BJ (cell line): Measurements from ENCODE around the gene SLC17A9. TPM values are rescaled to one million over a fixed set of nuclear protein-coding genes. Genes with fewer than 3 reads are reported as not detected.

Experiments
- CTCF ChIA-PET: fragments of 350-600 bp; formaldehyde crosslinking; extraction: SDS; loops from one replicate; lab custom pipeline; 2021; ENCODE audit warnings: antibody characterized with exemption, inconsistent platforms; lab: Yijun Ruan, JAX
- POLR2A ChIA-PET: fragments of 300-600 bp; sonication (Branson Sonifier 250); formaldehyde crosslinking; extraction: SDS; loops from one replicate; lab custom pipeline; 2021; ENCODE audit warnings: antibody characterized with exemption; lab: Charles Lee
- DNase-seq: peaks from one replicate; pipeline ENCODE4 v3.0.0-alpha.2; 2011; ENCODE audit warnings: low read depth
- H3K27me3 ChIP-seq: 2 replicates; pipeline ENCODE4 v1.6.0; 2011; ENCODE audit warnings: low read length; ENCODE audit not compliant: control insufficient read depth, insufficient read depth
- H3K36me3 ChIP-seq: 2 replicates; pipeline ENCODE4 v1.5.1; 2011; ENCODE audit warnings: low read length; ENCODE audit not compliant: control insufficient read depth, insufficient read depth
- H3K4me3 ChIP-seq: 2 replicates; pipeline ENCODE4 v1.5.1; 2011; ENCODE audit warnings: low read depth, mild to moderate bottlenecking, control low read depth, low read length
- polyA plus RNA-seq: library from polyadenylated mRNA; depleted of rRNA; stranded (reverse); fragments of >200 nt; gene quantifications from 2 replicates; pipeline ENCODE4 v1.2.3, GENCODE V29; 2011
- TF ChIP-seq, protein P1 (sequence below): IDR thresholded peaks from 2 replicates; pipeline ENCODE4 v1.5.1; 2011; ENCODE audit warnings: low read depth, mild to moderate bottlenecking, control low read depth, inconsistent platforms, low read length, moderate library complexity; ENCODE audit not compliant: insufficient read depth

SLC17A9 gene
- polyA plus RNA-seq, 1 experiment: 30.8 TPM

DNA sequence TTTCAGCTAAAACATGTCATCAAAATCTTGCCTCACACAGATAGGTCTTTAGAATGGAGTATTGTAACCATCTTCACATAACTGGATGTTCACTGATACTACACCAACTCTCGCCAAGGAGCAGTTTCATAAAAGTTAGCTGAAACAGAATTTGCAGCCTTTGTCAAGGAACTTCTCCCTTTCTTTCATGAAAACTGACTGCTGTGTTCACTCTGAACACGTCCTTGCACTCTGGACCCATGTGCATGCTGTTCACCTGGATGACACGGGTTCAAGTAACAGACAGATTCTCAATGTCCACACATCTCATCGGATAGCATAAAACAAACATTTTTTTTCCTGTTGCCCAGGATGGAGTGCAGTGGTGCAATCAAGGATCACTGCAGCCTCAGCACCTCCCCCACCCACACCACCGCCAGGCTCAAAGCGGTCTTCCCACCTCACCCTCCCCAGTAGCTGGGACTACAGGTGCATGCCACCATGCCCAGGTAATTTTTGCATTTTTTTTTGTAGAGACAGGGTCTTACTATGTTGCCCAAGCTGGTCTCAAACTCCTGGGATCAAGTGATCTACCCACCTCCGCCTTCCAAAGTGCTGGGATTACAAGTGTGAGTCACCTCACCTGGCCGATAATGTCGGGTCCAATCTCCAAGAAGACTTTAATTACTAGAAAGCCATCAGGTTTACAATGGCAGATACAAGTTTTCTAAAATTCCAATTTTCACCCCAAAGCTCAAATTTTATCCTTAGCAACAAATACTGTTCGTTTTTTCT is 35.6 kb upstream of the SLC17A9 start:
- H3K4me3 ChIP-seq: no peak overlapping the region
- ChIA-PET POLR2A (no interaction called here), CTCF (interaction anchor here (1.0 to 6.3 kb wide), 8 partner anchors 9 to 92 kb away, joined by 3 to 31 read pairs (median 4); no protein-coding TSS in a partner anchor)

DNA sequence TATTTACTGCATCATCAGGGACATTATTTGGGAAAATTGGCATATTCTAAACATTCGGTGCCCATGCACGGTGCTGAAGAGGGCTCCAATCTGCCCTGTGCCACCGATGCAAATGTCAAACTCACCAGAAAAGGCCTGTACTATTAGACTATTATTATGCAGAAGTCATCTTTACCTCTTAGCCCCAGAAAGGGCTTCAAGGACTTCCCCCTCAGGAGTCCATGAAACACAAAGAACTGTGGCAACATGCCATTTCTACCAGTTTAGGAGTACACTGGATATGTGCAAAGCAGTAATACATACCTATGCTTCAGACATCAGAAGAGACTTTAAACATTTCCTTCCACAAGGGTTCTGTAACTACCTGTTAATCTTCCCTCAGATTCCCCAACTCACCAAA is 34.8 kb upstream of the SLC17A9 start:
- H3K36me3 ChIP-seq: peaks cover 3% of the 10 kb centered on the region; the same call in 1 of the 2 replicates
- TF ChIP-seq, protein P1, sequence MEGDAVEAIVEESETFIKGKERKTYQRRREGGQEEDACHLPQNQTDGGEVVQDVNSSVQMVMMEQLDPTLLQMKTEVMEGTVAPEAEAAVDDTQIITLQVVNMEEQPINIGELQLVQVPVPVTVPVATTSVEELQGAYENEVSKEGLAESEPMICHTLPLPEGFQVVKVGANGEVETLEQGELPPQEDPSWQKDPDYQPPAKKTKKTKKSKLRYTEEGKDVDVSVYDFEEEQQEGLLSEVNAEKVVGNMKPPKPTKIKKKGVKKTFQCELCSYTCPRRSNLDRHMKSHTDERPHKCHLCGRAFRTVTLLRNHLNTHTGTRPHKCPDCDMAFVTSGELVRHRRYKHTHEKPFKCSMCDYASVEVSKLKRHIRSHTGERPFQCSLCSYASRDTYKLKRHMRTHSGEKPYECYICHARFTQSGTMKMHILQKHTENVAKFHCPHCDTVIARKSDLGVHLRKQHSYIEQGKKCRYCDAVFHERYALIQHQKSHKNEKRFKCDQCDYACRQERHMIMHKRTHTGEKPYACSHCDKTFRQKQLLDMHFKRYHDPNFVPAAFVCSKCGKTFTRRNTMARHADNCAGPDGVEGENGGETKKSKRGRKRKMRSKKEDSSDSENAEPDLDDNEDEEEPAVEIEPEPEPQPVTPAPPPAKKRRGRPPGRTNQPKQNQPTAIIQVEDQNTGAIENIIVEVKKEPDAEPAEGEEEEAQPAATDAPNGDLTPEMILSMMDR: no peak
- ChIA-PET CTCF (interaction anchor here (1.4 to 3.2 kb wide), 3 partner anchors 10 to 55 kb away, joined by 3 to 18 read pairs (median 4); no protein-coding TSS in a partner anchor), POLR2A (interaction anchor here (0.5 kb wide), 1 partner anchor 275 kb away, joined by 14 read pairs; no protein-coding TSS in a partner anchor)
- H3K4me3 ChIP-seq: no peak overlapping the region
- H3K27me3 ChIP-seq: no peaks in the 10 kb centered on the region
- no peak for DNase-seq

More for the DNA sequence above, 35.6 kb upstream of the SLC17A9 start:
- H3K36me3 ChIP-seq: peaks cover 4% of the 10 kb centered on the region
- no peak for DNase-seq
- TF ChIP-seq, protein P1: no peak
- no peaks in the 10 kb centered on the region for H3K27me3 ChIP-seq

DNA sequence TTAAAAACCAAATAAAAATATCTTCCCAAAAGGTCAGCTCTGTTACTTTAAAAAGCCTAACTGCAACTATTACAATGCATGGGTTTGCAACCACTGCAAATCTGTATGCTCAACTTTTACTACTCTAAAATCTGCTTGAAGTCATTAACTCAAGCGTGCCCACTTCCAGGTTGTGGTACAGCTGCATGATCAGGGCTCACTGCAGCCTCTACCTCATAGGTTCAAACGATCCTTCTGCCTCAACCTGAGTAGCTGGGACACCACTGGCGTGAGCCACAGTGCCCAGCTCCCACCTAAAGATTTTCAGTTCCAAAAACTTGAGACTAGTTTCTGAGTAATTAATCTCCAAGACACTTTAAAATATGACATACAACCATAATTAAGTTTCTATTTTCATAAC is 34.4 kb upstream of the SLC17A9 start:
- TF ChIP-seq, protein P1: no peak
- Histone ChIP-seq H3K36me3 (peaks cover 1% of the 10 kb centered on the region; the same call in 1 of the 2 replicates), H3K4me3 (no peak overlapping the region), H3K27me3 (no peaks in the 10 kb centered on the region)
- POLR2A ChIA-PET: interaction anchor here (0.5 kb wide), 1 partner anchor 274 kb away, joined by 14 read pairs; no protein-coding TSS in a partner anchor
- CTCF ChIA-PET: interaction anchor here (1.4 to 3.2 kb wide), 3 partner anchors 10 to 55 kb away, joined by 3 to 18 read pairs (median 4); no protein-coding TSS in a partner anchor
- no peak for DNase-seq

GRCh38 chr20:62918831-62919230 is 33.7 kb upstream of the SLC17A9 start:
- no peak for DNase-seq
- H3K4me3 ChIP-seq: no peak overlapping the region
- TF ChIP-seq, protein P1: no peak
- H3K36me3 ChIP-seq: no peaks in the 10 kb centered on the region
- no peaks in the 10 kb centered on the region for H3K27me3 ChIP-seq
- POLR2A ChIA-PET: no interaction called here
- CTCF ChIA-PET: interaction anchor here (0.6 to 3.2 kb wide), 2 partner anchors 11 to 76 kb away, joined by 3 to 18 read pairs; no protein-coding TSS in a partner anchor

DNA sequence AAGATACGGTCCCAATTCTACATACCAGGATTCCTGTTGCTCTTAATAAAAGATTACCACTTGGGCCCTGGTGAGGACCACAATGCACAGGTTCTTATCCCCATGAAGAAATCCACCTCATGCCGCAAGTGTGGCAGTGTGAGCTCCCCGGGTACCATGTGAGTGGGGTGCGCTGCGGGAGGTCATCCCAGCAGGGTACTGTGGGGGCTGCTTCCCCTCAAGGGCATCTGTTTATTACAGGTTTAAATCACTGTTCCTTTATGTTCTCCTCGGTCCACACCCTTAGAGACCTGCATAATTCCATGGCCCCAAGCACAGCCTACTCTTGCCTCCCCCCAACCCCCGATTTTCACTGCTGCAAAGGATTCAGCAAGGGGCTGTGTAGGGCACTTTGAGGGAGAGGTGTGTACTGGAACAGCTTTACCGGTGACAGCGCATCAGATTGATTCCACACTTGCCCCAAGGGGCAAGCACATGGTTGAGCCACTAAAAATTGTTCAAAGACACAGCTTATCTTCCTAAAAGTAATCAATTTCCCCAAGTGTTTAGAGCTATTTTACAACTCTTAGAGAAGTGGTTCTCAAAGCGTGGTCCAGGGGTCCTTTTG is 32.4 kb upstream of the SLC17A9 start:
- no peaks in the 10 kb centered on the region for H3K27me3 ChIP-seq
- CTCF ChIA-PET: interaction anchor here (0.6 to 1.9 kb wide), 5 partner anchors 12 to 34 kb away, joined by 3 to 11 read pairs (median 4); no protein-coding TSS in a partner anchor
- no peak overlapping the region for H3K4me3 ChIP-seq
- TF ChIP-seq, protein P1: no peak
- no peaks in the 10 kb centered on the region; the same call in 1 of the 2 replicates for H3K36me3 ChIP-seq
- DNase-seq: no peak
- POLR2A ChIA-PET: no interaction called here
